GM11168 (cell line): ENCODE results near the gene GPHB5.
"Not testable (repeated sequence)": the region's sequence is repeated elsewhere in the genome, so short reads cannot be mapped to it uniquely, and the experiment has no call there.

Experiments
- in situ Hi-C: fragments of 300-500 bp; cut with MboI; formaldehyde crosslinking; loops from one replicate; pipeline ENCODE4 v1.12.0; 2022; ENCODE audit warnings: low sequenced_read_pairs; ENCODE audit not compliant: unreplicated experiment

Gene GPHB5, protein sequence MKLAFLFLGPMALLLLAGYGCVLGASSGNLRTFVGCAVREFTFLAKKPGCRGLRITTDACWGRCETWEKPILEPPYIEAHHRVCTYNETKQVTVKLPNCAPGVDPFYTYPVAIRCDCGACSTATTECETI

DNA sequence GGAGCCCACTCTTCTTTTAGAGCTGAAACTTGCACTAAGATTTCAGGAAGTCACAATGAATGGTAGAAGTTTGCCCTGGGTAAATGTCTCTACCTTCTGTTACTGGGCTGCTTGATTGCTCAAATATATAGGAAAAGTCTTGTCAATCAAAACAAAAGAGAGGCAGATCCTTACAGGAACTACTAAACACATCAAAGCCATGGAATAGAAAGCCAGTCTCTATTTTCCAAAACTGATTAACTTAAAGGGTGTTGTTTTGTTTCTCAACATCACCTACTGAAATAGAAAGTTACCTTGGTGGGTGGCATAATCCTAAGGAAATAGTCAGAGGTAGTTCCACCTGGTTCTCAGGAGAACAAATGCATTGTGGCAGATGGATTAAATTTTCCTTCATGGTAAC lies at the start of gene GPHB5:
Gene GPHB5, minus strand, starts transcription at position 101 of the 400 bp plus-strand sequence. CDS start 1,086 bp downstream, outside the sequence.
- in situ Hi-C loops = no loop called here

GRCh38 chr14:63367742-63368364 lies 49.1 kb upstream of the GPHB5 start:
- in situ Hi-C loops = no loop called here

GRCh38 chr14:63362389-63362819 lies 43.7 kb upstream of the GPHB5 start:
- in situ Hi-C loops = no loop called here

DNA sequence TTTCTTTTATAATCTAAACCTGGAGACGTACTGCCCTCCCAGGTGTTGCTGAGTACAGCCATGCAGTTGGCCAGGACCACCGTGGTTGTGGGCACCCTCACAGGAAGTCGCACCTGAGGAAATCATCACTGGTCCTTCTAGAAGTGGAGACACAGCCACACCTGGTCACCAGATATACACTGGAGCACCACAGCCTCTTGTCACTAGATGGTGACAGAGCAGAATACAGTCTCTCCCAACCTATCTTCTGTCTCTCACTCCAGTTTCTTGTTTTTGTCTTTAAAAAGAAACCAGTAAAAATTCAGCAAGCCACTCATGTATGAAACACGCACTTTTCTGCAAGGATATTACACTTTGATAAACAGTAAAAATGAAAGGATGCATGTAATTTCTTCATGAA lies 43.1 kb upstream of the GPHB5 start:
- in situ Hi-C loops = no loop called here

- in situ Hi-C loops = no loop called here
Measured at GRCh38 chr14:63357841-63358240, 39.1 kb upstream of the GPHB5 start.

GRCh38 chr14:63345826-63346225 lies 27.1 kb upstream of the GPHB5 start:
- in situ Hi-C loops = no loop called here

GRCh38 chr14:63344336-63344735 lies 25.6 kb upstream of the GPHB5 start:
- in situ Hi-C loops = no loop called here

DNA sequence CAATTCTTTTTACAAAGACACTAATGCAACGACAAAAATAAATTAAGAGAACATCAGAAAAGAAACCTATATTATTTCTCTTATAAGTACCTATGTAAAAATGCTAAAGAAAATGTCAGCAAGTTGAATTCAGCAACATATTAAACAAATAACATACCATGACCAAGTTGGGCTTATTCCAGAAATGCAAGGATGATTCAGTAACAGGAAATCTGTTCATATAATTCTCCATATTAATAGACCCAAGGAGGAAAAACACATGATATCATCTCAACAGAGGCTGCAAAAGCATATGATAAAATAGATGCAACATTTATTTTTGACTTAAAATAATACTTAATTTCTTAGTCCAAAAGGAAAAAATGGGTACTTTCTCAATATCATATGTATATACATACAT lies 25.1 kb upstream of the GPHB5 start:
- in situ Hi-C loops = no loop called here

DNA sequence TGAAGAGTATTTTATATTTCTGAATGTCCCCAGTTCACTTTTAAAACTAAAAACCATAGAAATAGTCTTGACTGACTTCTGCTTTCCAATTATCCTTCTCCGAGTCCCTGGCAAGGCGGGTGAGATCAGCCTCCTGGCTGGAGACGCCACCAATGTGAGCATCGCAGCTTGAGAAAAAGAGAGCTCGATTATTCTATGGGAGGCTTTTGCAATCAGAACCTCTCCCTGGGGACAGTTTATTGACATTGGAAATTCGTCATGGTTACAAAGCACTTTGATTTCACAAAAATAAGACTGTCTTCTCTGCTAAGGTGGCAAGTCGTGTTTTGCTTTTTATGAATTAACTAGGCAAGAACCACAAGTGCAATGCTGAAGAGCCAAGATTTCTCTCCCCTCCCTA lies 23.6 kb upstream of the GPHB5 start:
- in situ Hi-C loops = no loop called here

DNA sequence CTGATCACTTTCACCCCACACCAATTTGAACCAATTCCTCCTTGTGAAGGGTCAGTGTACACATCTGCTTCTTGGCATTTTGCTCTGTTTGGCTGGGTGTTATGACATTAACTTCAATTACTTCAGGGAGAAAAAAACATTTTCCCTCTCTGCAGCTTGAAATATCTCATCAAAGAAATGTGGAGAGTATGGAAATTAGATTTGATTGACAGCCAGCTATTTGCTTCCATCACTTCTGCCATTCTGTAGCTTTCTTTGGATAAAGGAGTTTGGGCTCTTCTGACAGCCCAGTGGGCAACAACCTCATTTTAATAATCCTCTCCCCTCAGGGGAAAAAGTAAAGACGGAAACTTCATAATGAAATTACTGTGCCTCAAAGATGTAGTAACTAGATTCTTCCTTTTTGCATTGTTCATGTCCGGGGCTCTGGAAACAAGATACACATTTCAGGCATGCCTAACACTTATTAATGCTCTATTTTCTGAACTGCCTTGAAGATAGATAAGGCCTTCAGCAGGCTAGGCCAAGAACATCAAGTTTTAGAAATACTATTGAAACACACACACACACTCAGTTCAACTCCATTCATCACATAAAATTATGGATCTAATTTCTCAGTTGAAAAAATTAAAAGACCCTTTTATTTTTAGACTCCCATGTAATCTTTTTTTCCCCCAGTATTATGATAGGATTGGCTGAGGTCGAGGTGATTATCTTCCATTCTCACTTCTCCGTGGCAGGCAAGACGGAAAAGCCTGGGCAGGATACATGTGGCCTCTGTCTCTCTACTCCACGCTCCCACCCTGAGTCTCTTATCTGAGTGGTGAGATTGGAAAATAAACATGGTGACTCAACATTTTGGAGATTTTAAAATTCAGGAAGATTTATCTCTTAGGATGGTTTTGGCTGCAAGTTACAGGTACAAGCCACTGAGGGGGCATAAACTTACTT lies 10.3 kb upstream of the GPHB5 start:
- in situ Hi-C loops = no loop called here

- in situ Hi-C loops = no loop called here
Measured at GRCh38 chr14:63326840-63327239, 8.1 kb upstream of the GPHB5 start.

DNA sequence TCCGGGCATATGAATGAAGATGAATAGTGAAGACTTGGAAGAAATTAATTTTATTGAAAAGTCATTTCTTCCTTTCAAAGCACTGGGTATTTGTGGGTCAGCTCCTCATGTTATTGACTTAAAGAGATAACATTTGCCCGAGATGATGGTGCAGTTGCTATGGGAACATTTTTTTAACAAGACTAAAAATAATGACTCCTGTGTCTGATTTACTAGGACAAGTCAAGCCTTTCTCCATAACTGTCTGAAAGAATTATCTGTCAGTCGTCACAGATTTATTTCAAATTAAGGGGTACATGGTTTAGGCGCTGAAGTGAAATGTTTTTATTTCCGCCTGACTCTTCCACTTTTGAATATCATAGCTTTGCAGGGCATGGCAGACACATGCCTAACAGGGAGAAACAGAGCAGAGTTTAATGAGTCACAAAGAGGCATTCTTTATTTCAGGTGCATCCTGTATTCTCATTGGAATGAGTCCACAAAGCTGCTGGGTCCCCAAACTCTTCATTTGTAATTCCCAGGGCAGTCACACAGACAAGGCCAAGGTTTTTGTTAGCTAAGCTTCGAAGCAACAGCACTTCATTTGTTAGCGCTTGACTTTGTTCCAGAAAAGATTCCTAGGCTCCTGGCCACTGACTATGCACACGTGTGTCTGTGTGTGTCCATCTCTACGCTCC lies 4.3 kb upstream of the GPHB5 start:
- in situ Hi-C loops = no loop called here

GRCh38 chr14:63322472-63322871 lies 3.7 kb upstream of the GPHB5 start:
- in situ Hi-C loops = no loop called here

DNA sequence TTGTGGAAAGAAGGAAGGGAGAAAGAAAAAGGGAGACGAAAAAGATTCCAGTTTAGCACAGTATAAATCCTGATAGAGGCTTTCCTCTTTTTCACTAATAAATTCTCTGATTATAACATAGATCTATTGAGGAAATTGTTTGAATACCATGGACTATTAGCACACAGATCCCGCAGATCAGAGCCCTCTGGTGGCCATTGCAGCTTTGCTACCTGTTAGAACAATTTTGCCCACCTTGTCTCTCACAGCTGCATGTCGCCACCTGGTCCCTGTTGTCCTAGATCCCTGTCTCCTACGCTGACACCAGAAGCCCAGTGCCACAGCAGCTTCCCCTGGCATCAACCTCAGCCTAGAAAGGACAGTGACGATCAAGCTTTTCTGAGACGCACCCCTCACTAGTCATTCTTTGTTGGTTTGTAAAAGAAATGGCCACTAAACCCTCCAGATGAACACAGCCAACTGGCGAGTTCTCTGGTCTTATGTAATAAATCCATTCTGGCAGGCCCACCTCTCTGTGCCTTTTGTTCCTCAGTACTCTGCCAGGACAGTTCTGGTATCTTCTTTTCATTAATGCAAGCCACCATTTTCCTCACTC lies 9.9 kb downstream of the GPHB5 start:
- in situ Hi-C loops = no loop called here

GRCh38 chr14:63304429-63304828 lies 14.3 kb downstream of the GPHB5 start:
- in situ Hi-C loops = not testable (repeated sequence)

GRCh38 chr14:63301891-63302534 lies 16.7 kb downstream of the GPHB5 start:
- in situ Hi-C loops = no loop called here

GRCh38 chr14:63300854-63301253 lies 17.9 kb downstream of the GPHB5 start:
- in situ Hi-C loops = no loop called here

GRCh38 chr14:63299351-63300110 lies 19.2 kb downstream of the GPHB5 start:
- in situ Hi-C loops = no loop called here
